ENCODE data around the gene PLXNA4. TPM values are rescaled to one million over a fixed set of nuclear protein-coding genes. Genes with fewer than 3 reads are reported as not detected.

Gene PLXNA4
- total and polyA plus RNA-seq, 9 of the 15 experiments (the other 6 are each of a cell fraction or from before 2014, with no cell fraction given): under 0.01 to 0.09 TPM; not detected in 7

DNA sequence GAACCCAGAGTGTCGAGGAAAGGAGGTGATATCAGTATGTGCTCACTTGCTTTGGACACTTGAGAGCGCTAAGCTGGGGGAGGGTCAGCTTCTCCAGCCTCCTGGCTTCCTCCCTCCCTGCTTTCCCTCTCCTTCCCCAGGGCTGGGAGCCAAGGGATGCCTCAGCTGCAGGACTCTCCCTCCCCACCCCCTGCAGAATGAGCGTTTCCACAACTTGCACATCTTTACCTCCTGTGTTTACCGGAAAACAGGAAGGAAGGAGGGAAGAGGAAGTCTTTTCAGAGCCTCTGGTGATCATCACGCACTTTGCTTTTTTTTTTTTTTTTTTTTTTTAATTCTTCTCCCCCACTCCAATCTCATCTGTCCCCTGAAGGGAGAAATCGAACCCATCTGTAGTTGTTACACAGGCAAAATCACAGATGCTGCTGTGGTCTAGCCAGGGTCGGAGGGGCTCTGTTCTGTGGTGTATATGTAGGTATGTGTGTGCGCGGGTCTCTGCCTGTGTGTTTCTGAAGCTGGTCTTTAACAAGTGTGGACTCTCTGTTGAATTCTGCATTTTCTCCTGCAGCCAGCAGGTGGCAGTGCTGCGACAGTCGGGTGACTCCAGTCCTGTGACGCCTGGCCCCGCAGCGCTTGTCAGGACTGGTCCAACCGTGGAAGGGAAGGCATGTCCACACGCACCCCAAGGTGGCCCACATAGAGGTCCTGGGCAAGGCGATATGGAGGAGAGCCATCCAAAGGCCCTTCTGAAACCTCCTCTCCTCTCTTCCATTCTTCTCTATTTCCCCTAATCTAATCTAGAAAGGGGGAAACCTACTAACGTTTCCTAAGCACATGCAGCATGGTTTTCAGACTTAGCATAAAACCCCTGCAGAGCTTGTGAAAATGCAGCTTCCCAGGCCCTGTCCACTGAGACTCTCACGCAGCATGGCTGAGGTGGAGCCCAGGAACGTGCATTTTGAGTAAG, 257.6 kb downstream of the PLXNA4 start (continued):
- TF ChIP-seq FOXP1 (CRISPR knock-in tag; IDR thresholded peaks at IDR 0.05): 0 out of 2 replicates have a peak, but pooled peaks have one; percentile 24
- TF ChIP-seq NBN (IDR thresholded peaks at IDR 0.05; ENCODE audit: low read depth): no peak
- TF ChIP-seq SETDB1 (IDR thresholded peaks at IDR 0.05; ENCODE audit: low read length): no peak
- TF ChIP-seq BRF1 (IDR thresholded peaks at IDR 0.05; ENCODE audit: borderline replicate concordance, extremely low read depth, insufficient read length): no peak
- TF ChIP-seq RCOR1 (IDR thresholded peaks at IDR 0.05; ENCODE audit: borderline replicate concordance in 1 of 2, low read depth in 2 of 2, low read length in 2 of 2): no peak
- TF ChIP-seq, protein P1, sequence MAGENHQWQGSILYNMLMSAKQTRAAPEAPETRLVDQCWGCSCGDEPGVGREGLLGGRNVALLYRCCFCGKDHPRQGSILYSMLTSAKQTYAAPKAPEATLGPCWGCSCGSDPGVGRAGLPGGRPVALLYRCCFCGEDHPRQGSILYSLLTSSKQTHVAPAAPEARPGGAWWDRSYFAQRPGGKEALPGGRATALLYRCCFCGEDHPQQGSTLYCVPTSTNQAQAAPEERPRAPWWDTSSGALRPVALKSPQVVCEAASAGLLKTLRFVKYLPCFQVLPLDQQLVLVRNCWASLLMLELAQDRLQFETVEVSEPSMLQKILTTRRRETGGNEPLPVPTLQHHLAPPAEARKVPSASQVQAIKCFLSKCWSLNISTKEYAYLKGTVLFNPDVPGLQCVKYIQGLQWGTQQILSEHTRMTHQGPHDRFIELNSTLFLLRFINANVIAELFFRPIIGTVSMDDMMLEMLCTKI (IDR thresholded peaks at IDR 0.05; ENCODE audit: partially characterized antibody): no peak
- no peak for TF ChIP-seq SMAD4 (CRISPR knock-in tag; conservative IDR thresholded peaks at IDR 0.05)
- TF ChIP-seq POU5F1 (IDR thresholded peaks at IDR 0.05; ENCODE audit: borderline replicate concordance, low read depth, low read length, partially characterized antibody): peak; percentile 20
- TF ChIP-seq ZNF24 (IDR thresholded peaks at IDR 0.05): no peak
- TF ChIP-seq, protein P2, sequence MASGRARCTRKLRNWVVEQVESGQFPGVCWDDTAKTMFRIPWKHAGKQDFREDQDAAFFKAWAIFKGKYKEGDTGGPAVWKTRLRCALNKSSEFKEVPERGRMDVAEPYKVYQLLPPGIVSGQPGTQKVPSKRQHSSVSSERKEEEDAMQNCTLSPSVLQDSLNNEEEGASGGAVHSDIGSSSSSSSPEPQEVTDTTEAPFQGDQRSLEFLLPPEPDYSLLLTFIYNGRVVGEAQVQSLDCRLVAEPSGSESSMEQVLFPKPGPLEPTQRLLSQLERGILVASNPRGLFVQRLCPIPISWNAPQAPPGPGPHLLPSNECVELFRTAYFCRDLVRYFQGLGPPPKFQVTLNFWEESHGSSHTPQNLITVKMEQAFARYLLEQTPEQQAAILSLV (tag; IDR thresholded peaks at IDR 0.05): no peak
- 0 out of 2 replicates have a peak, but pooled peaks have one; percentile 36 for TF ChIP-seq CREB1 (IDR thresholded peaks at IDR 0.05)
- TF ChIP-seq CREB1 (CRISPR knock-in tag; IDR thresholded peaks at IDR 0.05): no peak
- no peak for TF ChIP-seq SP1 (CRISPR knock-in tag; IDR thresholded peaks at IDR 0.05)
- TF ChIP-seq ZNF324 (CRISPR knock-in tag; IDR thresholded peaks at IDR 0.05): no peak
- TF ChIP-seq, protein P3, sequence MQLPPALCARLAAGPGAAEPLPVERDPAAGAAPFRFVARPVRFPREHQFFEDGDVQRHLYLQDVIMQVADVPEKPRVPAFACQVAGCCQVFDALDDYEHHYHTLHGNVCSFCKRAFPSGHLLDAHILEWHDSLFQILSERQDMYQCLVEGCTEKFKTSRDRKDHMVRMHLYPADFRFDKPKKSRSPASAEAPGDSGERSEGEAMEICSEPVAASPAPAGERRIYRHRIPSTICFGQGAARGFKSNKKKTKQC (CRISPR knock-in tag; IDR thresholded peaks at IDR 0.05): 0 out of 2 replicates have a peak, but pooled peaks have one; percentile 33
- TF ChIP-seq, protein P4, sequence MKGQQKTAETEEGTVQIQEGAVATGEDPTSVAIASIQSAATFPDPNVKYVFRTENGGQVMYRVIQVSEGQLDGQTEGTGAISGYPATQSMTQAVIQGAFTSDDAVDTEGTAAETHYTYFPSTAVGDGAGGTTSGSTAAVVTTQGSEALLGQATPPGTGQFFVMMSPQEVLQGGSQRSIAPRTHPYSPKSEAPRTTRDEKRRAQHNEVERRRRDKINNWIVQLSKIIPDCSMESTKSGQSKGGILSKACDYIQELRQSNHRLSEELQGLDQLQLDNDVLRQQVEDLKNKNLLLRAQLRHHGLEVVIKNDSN (CRISPR knock-in tag; IDR thresholded peaks at IDR 0.05): peak; percentile 34; the same call in 1 of the 2 replicates
- TF ChIP-seq ZC3H4 (CRISPR knock-in tag; IDR thresholded peaks at IDR 0.05; ENCODE audit: borderline replicate concordance): no peak
- peak; percentile 56; the same call in 1 of the 2 replicates for TF ChIP-seq KLF16 (IDR thresholded peaks at IDR 0.05)
- no peak for TF ChIP-seq U2AF2 (optimal IDR thresholded peaks at IDR 0.05; ENCODE audit: low read depth, low read length)
- TF ChIP-seq MCM3 (IDR thresholded peaks at IDR 0.05): no peak
- peak; percentile 65 for TF ChIP-seq CREM (IDR thresholded peaks at IDR 0.05; ENCODE audit: low read depth)
- no peak for TF ChIP-seq SNIP1 (IDR thresholded peaks at IDR 0.05; ENCODE audit: low read depth)
- TF ChIP-seq SOX6 (IDR thresholded peaks at IDR 0.05): 0 out of 2 replicates have a peak, but pooled peaks have one; percentile 11
- 0 out of 2 replicates have a peak, but pooled peaks have one; percentile 48 for TF ChIP-seq XRCC5 (IDR thresholded peaks at IDR 0.05; ENCODE audit: low read depth, low read length)
- TF ChIP-seq, protein P5, sequence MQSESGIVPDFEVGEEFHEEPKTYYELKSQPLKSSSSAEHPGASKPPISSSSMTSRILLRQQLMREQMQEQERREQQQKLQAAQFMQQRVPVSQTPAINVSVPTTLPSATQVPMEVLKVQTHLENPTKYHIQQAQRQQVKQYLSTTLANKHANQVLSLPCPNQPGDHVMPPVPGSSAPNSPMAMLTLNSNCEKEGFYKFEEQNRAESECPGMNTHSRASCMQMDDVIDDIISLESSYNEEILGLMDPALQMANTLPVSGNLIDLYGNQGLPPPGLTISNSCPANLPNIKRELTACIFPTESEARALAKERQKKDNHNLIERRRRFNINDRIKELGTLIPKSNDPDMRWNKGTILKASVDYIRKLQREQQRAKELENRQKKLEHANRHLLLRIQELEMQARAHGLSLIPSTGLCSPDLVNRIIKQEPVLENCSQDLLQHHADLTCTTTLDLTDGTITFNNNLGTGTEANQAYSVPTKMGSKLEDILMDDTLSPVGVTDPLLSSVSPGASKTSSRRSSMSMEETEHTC (IDR thresholded peaks at IDR 0.05): peak; percentile 81; the same call in 1 of the 2 replicates
